Mucosa of rectum (tissue), 2 donors: ENCODE measurements around the gene PRPF6.

Experiments
- H3K27ac ChIP-seq, 2 donors: one replicate each; pipeline ENCODE4 v1.7.0; 2013; ENCODE audit warnings: inconsistent platforms in 2 of 2, low read depth in 2 of 2, low read length in 2 of 2
- H3K27me3 ChIP-seq, 2 donors: one replicate each; pipeline ENCODE4 v1.7.0; 2013; ENCODE audit warnings: low read length in 2 of 2; ENCODE audit not compliant: control insufficient read depth in 2 of 2, insufficient read depth in 2 of 2
- H3K36me3 ChIP-seq, 2 donors: one replicate each; pipeline ENCODE4 v1.7.0; 2013; ENCODE audit warnings: low read length in 2 of 2; ENCODE audit not compliant: control insufficient read depth in 2 of 2, insufficient read depth in 2 of 2
- H3K4me1 ChIP-seq, 2 donors: one replicate each; pipeline ENCODE4 v1.7.0; 2013; ENCODE audit warnings: low read length in 2 of 2, mild to moderate bottlenecking in 1 of 2; ENCODE audit not compliant: control insufficient read depth in 2 of 2, insufficient read depth in 2 of 2
- H3K4me3 ChIP-seq, 2 donors: one replicate each; pipeline ENCODE4 v1.7.0; 2013; ENCODE audit warnings: low read length in 2 of 2
- H3K9ac ChIP-seq, 2 donors: one replicate each; pipeline ENCODE4 v1.7.0; 2013; ENCODE audit warnings: low read length in 2 of 2, low read depth in 1 of 2, mild to moderate bottlenecking in 1 of 2
- H3K9me3 ChIP-seq, 2 donors: one replicate each; pipeline ENCODE4 v1.7.0; 2013; ENCODE audit warnings: low read length in 2 of 2; ENCODE audit not compliant: control insufficient read depth in 2 of 2
- donor health status: healthy.
- donor health status: Normal muscosa, but diverticular disease.

PRPF6 gene

GRCh38 chr20:64049060-64049877 is 68.3 kb downstream of the PRPF6 start, which contains the start of gene SOX18:
SOX18 (minus strand) TSS chr20:64049639; CDS start chr20:64049516, 123 bp downstream.
- H3K4me3 ChIP-seq = no peak within 1 kb of the TSS
- H3K27me3 ChIP-seq = peaks cover 37 to 69% of the 10 kb centered on the region in 2 donors
- H3K36me3 ChIP-seq = no peaks in the 10 kb centered on the region
- peaks cover 0 to 2% of the 10 kb centered on the region in 2 donors for H3K4me1 ChIP-seq
- H3K9me3 ChIP-seq = no peaks in the 10 kb centered on the region
- H3K27ac ChIP-seq = peak within 1 kb of the TSS; percentile 48
- no peak within 1 kb of the TSS for H3K9ac ChIP-seq

- H3K4me1 ChIP-seq = peaks cover 0 to 2% of the 10 kb centered on the region in 2 donors
- H3K9me3 ChIP-seq = no peaks in the 10 kb centered on the region
- no peaks in the 10 kb centered on the region for H3K36me3 ChIP-seq
- peaks cover 36 to 73% of the 10 kb centered on the region in 2 donors for H3K27me3 ChIP-seq
- H3K4me3 ChIP-seq = no peak overlapping the region
- H3K9ac ChIP-seq = no peak overlapping the region
- H3K27ac ChIP-seq = peak overlapping the region; percentile 13 to 48
Measured at GRCh38 chr20:64049878-64050260, 68.9 kb downstream of the PRPF6 start.

- no peaks in the 10 kb centered on the region for H3K9me3 ChIP-seq
- peak overlapping the region; percentile 48 for H3K27ac ChIP-seq
- H3K36me3 ChIP-seq = no peaks in the 10 kb centered on the region
- H3K4me3 ChIP-seq = no peak overlapping the region
- peaks cover 35 to 71% of the 10 kb centered on the region in 2 donors for H3K27me3 ChIP-seq
- H3K4me1 ChIP-seq = peaks cover 0 to 2% of the 10 kb centered on the region in 2 donors
- H3K9ac ChIP-seq = no peak overlapping the region
Measured at GRCh38 chr20:64050261-64051032, 69.5 kb downstream of the PRPF6 start.

GRCh38 chr20:64051033-64051452 is 70.1 kb downstream of the PRPF6 start:
- H3K27me3 ChIP-seq = peaks cover 34 to 70% of the 10 kb centered on the region in 2 donors
- peak overlapping the region; percentile 48 for H3K27ac ChIP-seq
- no peaks in the 10 kb centered on the region for H3K36me3 ChIP-seq
- H3K4me3 ChIP-seq = no peak overlapping the region
- H3K9me3 ChIP-seq = no peaks in the 10 kb centered on the region
- H3K9ac ChIP-seq = no peak overlapping the region
- H3K4me1 ChIP-seq = peaks cover 0 to 2% of the 10 kb centered on the region in 2 donors

GRCh38 chr20:64051561-64052325 is 70.8 kb downstream of the PRPF6 start:
- no peak overlapping the region for H3K4me3 ChIP-seq
- H3K4me1 ChIP-seq = peaks cover 0 to 2% of the 10 kb centered on the region in 2 donors
- no peaks in the 10 kb centered on the region for H3K9me3 ChIP-seq
- peaks cover 29 to 67% of the 10 kb centered on the region in 2 donors for H3K27me3 ChIP-seq
- peak overlapping the region in 1 of 2 donors; percentile 48 for H3K27ac ChIP-seq
- H3K36me3 ChIP-seq = no peaks in the 10 kb centered on the region
- H3K9ac ChIP-seq = no peak overlapping the region

- H3K27ac ChIP-seq = peak overlapping the region in 1 of 2 donors; percentile 48
Measured at GRCh38 chr20:64052326-64052722, 71.4 kb downstream of the PRPF6 start.

GRCh38 chr20:64052987-64053840 is 72.3 kb downstream of the PRPF6 start:
- H3K9me3 ChIP-seq = no peaks in the 10 kb centered on the region
- no peak overlapping the region for H3K4me3 ChIP-seq
- H3K9ac ChIP-seq = no peak overlapping the region
- peak overlapping the region in 1 of 2 donors; percentile 32 for H3K27ac ChIP-seq
- H3K27me3 ChIP-seq = peaks cover 25 to 63% of the 10 kb centered on the region in 2 donors
- H3K36me3 ChIP-seq = no peaks in the 10 kb centered on the region
- H3K4me1 ChIP-seq = peaks cover 5 to 6% of the 10 kb centered on the region in 2 donors

More at GRCh38 chr20:64052326-64052722, 71.4 kb downstream of the PRPF6 start:
- H3K27me3 ChIP-seq = peaks cover 25 to 67% of the 10 kb centered on the region in 2 donors
- peaks cover 0 to 4% of the 10 kb centered on the region in 2 donors for H3K4me1 ChIP-seq
- no peak overlapping the region for H3K9ac ChIP-seq
- no peaks in the 10 kb centered on the region for H3K9me3 ChIP-seq
- no peaks in the 10 kb centered on the region for H3K36me3 ChIP-seq
- no peak overlapping the region for H3K4me3 ChIP-seq

GRCh38 chr20:64053841-64054661 is 73.1 kb downstream of the PRPF6 start:
- Histone ChIP-seq H3K27ac (peak overlapping the region in 1 of 2 donors; percentile 32), H3K27me3 (peaks cover 25 to 63% of the 10 kb centered on the region in 2 donors), H3K9ac (no peak overlapping the region), H3K4me3 (no peak overlapping the region), H3K36me3 (no peaks in the 10 kb centered on the region), H3K9me3 (no peaks in the 10 kb centered on the region), H3K4me1 (peaks cover 5 to 6% of the 10 kb centered on the region in 2 donors)
